Activated naive CD8-positive, alpha-beta T cell (primary cell): Measurements from ENCODE around the gene GPR108.
"Not testable (repeated sequence)": the region's sequence is repeated elsewhere in the genome, so short reads cannot be mapped to it uniquely, and the experiment has no call there.

ENCODE experiments used
- H3K27ac Mint-ChIP-seq: one replicate; pipeline ENCODE4 v1.8.0; 2021; ENCODE audit warnings: mixed read lengths
- H3K27me3 Mint-ChIP-seq: one replicate; pipeline ENCODE4 v1.8.0; 2021; ENCODE audit warnings: mixed read lengths
- H3K36me3 Mint-ChIP-seq: one replicate; pipeline ENCODE4 v1.8.0; 2021; ENCODE audit warnings: mixed read lengths
- H3K4me1 Mint-ChIP-seq: one replicate; pipeline ENCODE4 v1.8.0; 2021; ENCODE audit warnings: low read depth, mixed read lengths
- H3K4me3 Mint-ChIP-seq: one replicate; pipeline ENCODE4 v1.8.0; 2021; ENCODE audit warnings: mild to moderate bottlenecking, mixed read lengths
- H3K9me3 Mint-ChIP-seq: one replicate; pipeline ENCODE4 v1.8.0; 2021; ENCODE audit warnings: low read depth, mixed read lengths

The GPR108 gene

GRCh38 chr19:6767357-6768235, 30.2 kb upstream of the GPR108 start, which contains the start of gene SH2D3A:
Gene SH2D3A (minus strand): TSS chr19:6767435. CDS start chr19:6763748, 3,687 bp downstream.
- H3K4me1 Mint-ChIP-seq = peaks cover 45% of the 10 kb centered on the region

GRCh38 chr19:6767081-6767356, 29.6 kb upstream of the GPR108 start:
- peak overlapping the region; percentile 94 for H3K27ac Mint-ChIP-seq
- no peaks in the 10 kb centered on the region for H3K36me3 Mint-ChIP-seq
- H3K9me3 Mint-ChIP-seq = no peaks in the 10 kb centered on the region
- H3K27me3 Mint-ChIP-seq = no peaks in the 10 kb centered on the region
- peaks cover 41% of the 10 kb centered on the region for H3K4me1 Mint-ChIP-seq
- peak overlapping the region; percentile 96 for H3K4me3 Mint-ChIP-seq

More at GRCh38 chr19:6767357-6768235, 30.2 kb upstream of the GPR108 start, which contains the start of gene SH2D3A:
- Mint-ChIP-seq H3K27ac (peak within 1 kb of the TSS; percentile 94), H3K4me3 (peak within 1 kb of the TSS; percentile 96), H3K9me3 (no peaks in the 10 kb centered on the region), H3K36me3 (no peaks in the 10 kb centered on the region), H3K27me3 (no peaks in the 10 kb centered on the region)

GRCh38 chr19:6766357-6767080, 29.1 kb upstream of the GPR108 start:
- Mint-ChIP-seq H3K36me3 (no peaks in the 10 kb centered on the region), H3K27ac (peak overlapping the region; percentile 94), H3K9me3 (no peaks in the 10 kb centered on the region), H3K27me3 (no peaks in the 10 kb centered on the region), H3K4me3 (peak overlapping the region; percentile 96), H3K4me1 (peaks cover 38% of the 10 kb centered on the region)

- Mint-ChIP-seq H3K27me3 (no peaks in the 10 kb centered on the region), H3K36me3 (no peaks in the 10 kb centered on the region), H3K9me3 (no peaks in the 10 kb centered on the region), H3K4me1 (peaks cover 38% of the 10 kb centered on the region), H3K4me3 (peak overlapping the region; percentile 96), H3K27ac (peak overlapping the region; percentile 94)
Measured at GRCh38 chr19:6765738-6766356, 28.5 kb upstream of the GPR108 start.

GRCh38 chr19:6762253-6762797, 24.9 kb upstream of the GPR108 start:
- not testable (repeated sequence) for H3K4me3 Mint-ChIP-seq, H3K9me3 Mint-ChIP-seq, H3K27ac Mint-ChIP-seq, H3K27me3 Mint-ChIP-seq, H3K36me3 Mint-ChIP-seq
- peaks cover 29% of the 10 kb centered on the region for H3K4me1 Mint-ChIP-seq

GRCh38 chr19:6761053-6761676, 23.8 kb upstream of the GPR108 start:
- peaks cover 3% of the 10 kb centered on the region for H3K36me3 Mint-ChIP-seq
- no peak overlapping the region for H3K27ac Mint-ChIP-seq
- H3K27me3 Mint-ChIP-seq = no peaks in the 10 kb centered on the region
- no peaks in the 10 kb centered on the region for H3K9me3 Mint-ChIP-seq
- peaks cover 20% of the 10 kb centered on the region for H3K4me1 Mint-ChIP-seq
- no peak overlapping the region for H3K4me3 Mint-ChIP-seq

GRCh38 chr19:6760606-6761005, 23.2 kb upstream of the GPR108 start:
- Mint-ChIP-seq H3K27ac (no peak overlapping the region), H3K4me1 (peaks cover 15% of the 10 kb centered on the region), H3K36me3 (peaks cover 3% of the 10 kb centered on the region)

GRCh38 chr19:6754653-6755463, 17.5 kb upstream of the GPR108 start:
- Mint-ChIP-seq H3K4me3 (no peak overlapping the region), H3K4me1 (peaks cover 12% of the 10 kb centered on the region), H3K36me3 (peaks cover 3% of the 10 kb centered on the region), H3K27ac (no peak overlapping the region), H3K9me3 (no peaks in the 10 kb centered on the region), H3K27me3 (no peaks in the 10 kb centered on the region)

More at GRCh38 chr19:6760606-6761005, 23.2 kb upstream of the GPR108 start:
- Mint-ChIP-seq H3K9me3 (no peaks in the 10 kb centered on the region), H3K4me3 (no peak overlapping the region), H3K27me3 (no peaks in the 10 kb centered on the region)

- Mint-ChIP-seq H3K4me1 (peaks cover 12% of the 10 kb centered on the region), H3K27me3 (no peaks in the 10 kb centered on the region), H3K4me3 (no peak overlapping the region), H3K27ac (no peak overlapping the region), H3K36me3 (peaks cover 3% of the 10 kb centered on the region), H3K9me3 (no peaks in the 10 kb centered on the region)
Measured at GRCh38 chr19:6754136-6754535, 16.8 kb upstream of the GPR108 start.

GRCh38 chr19:6753178-6754031, 16.0 kb upstream of the GPR108 start:
- H3K4me3 Mint-ChIP-seq = peak overlapping the region; percentile 77
- no peaks in the 10 kb centered on the region for H3K36me3 Mint-ChIP-seq
- no peaks in the 10 kb centered on the region for H3K27me3 Mint-ChIP-seq
- H3K4me1 Mint-ChIP-seq = peaks cover 8% of the 10 kb centered on the region
- peak overlapping the region; percentile 79 for H3K27ac Mint-ChIP-seq
- no peaks in the 10 kb centered on the region for H3K9me3 Mint-ChIP-seq

- Mint-ChIP-seq H3K36me3 (no peaks in the 10 kb centered on the region), H3K9me3 (no peaks in the 10 kb centered on the region), H3K4me3 (peak overlapping the region; percentile 77), H3K4me1 (peaks cover 7% of the 10 kb centered on the region), H3K27ac (no peak overlapping the region), H3K27me3 (no peaks in the 10 kb centered on the region)
Measured at GRCh38 chr19:6752256-6753177, 15.1 kb upstream of the GPR108 start.

GRCh38 chr19:6751189-6751588, 13.8 kb upstream of the GPR108 start:
- Mint-ChIP-seq H3K4me3 (no peak overlapping the region), H3K27ac (peak overlapping the region; percentile 28), H3K4me1 (peaks cover 7% of the 10 kb centered on the region), H3K27me3 (no peaks in the 10 kb centered on the region), H3K36me3 (no peaks in the 10 kb centered on the region), H3K9me3 (no peaks in the 10 kb centered on the region)
